PC-9 (cell line): ENCODE measurements around the gene NUBPL.
"Not testable (repeated sequence)": the region's sequence is repeated elsewhere in the genome, so short reads cannot be mapped to it uniquely, and the experiment has no call there.

Experiments
- EZH2 ChIP-seq: fragments of 200-600 bp; sonication (generic); IDR thresholded peaks from 2 replicates; pipeline ENCODE4 v1.8.0; 2017; ENCODE audit warnings: antibody characterized with exemption, low read depth
- TF ChIP-seq, protein P1 (sequence below): fragments of 200-600 bp; sonication (generic); conservative IDR thresholded peaks from 2 replicates; pipeline ENCODE4 v1.6.1; 2017; ENCODE audit warnings: mixed run types, antibody characterized with exemption, mild to moderate bottlenecking, moderate library complexity

DNA sequence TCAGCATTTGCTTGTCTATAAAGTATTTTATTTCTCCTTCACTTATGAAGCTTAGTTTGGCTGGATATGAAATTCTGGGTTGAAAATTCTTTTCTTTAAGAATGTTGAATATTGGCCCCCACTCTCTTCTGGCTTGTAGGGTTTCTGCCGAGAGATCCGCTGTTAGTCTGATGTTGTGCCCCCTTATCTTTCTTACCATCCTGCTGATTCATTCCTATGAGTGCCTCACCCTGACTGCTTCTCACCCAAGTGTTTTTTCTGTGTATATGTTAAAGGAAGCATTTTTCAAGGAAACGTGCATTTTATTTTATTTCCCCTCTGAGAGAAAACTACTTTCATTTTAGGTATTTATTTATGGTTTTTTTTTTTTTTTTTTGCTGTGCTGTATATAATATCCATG lies 236.7 kb downstream of the NUBPL start:
- TF ChIP-seq, protein P1, sequence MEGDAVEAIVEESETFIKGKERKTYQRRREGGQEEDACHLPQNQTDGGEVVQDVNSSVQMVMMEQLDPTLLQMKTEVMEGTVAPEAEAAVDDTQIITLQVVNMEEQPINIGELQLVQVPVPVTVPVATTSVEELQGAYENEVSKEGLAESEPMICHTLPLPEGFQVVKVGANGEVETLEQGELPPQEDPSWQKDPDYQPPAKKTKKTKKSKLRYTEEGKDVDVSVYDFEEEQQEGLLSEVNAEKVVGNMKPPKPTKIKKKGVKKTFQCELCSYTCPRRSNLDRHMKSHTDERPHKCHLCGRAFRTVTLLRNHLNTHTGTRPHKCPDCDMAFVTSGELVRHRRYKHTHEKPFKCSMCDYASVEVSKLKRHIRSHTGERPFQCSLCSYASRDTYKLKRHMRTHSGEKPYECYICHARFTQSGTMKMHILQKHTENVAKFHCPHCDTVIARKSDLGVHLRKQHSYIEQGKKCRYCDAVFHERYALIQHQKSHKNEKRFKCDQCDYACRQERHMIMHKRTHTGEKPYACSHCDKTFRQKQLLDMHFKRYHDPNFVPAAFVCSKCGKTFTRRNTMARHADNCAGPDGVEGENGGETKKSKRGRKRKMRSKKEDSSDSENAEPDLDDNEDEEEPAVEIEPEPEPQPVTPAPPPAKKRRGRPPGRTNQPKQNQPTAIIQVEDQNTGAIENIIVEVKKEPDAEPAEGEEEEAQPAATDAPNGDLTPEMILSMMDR: not testable (repeated sequence)
- not testable (repeated sequence) for TF ChIP-seq EZH2
